Glutamatergic neuron (in vitro differentiated cells): ENCODE results near the gene NR6A1. TPM values are rescaled to one million over a fixed set of nuclear protein-coding genes. Genes with fewer than 3 reads are reported as not detected.

ENCODE experiments used
- DNase-seq: peaks from one replicate; pipeline ENCODE4 v3.0.0; 2022
- H3K27ac Mint-ChIP-seq: one replicate; pipeline ENCODE4 v1.8.0; 2020; ENCODE audit warnings: mild to moderate bottlenecking, mixed read lengths, inconsistent platforms; ENCODE audit not compliant: unreplicated experiment
- H3K27me3 Mint-ChIP-seq: one replicate; pipeline ENCODE4 v1.8.0; 2020; ENCODE audit warnings: mild to moderate bottlenecking, moderate library complexity, mixed read lengths, inconsistent platforms; ENCODE audit not compliant: unreplicated experiment
- H3K36me3 Mint-ChIP-seq: one replicate; pipeline ENCODE4 v1.8.0; 2020; ENCODE audit warnings: mild to moderate bottlenecking, mixed read lengths, inconsistent platforms; ENCODE audit not compliant: unreplicated experiment
- H3K4me1 Mint-ChIP-seq: one replicate; pipeline ENCODE4 v1.8.0; 2020; ENCODE audit warnings: mild to moderate bottlenecking, low read depth, mixed read lengths, inconsistent platforms; ENCODE audit not compliant: unreplicated experiment
- H3K4me3 Mint-ChIP-seq: one replicate; pipeline ENCODE4 v1.8.0; 2020; ENCODE audit warnings: mild to moderate bottlenecking, mixed read lengths, inconsistent platforms; ENCODE audit not compliant: unreplicated experiment
- H3K9me3 Mint-ChIP-seq: one replicate; pipeline ENCODE4 v1.8.0; 2020; ENCODE audit warnings: mild to moderate bottlenecking, moderate library complexity, mixed read lengths, inconsistent platforms; ENCODE audit not compliant: unreplicated experiment
- total RNA-seq: library from RNA; stranded (reverse); fragmentation: NEBNext Ultra II Directional; extraction: Animal tissue kit (Norgen Biotek cat#: 25700); gene quantifications from one replicate; pipeline ENCODE4 v1.2.1, GENCODE V29; 2021; ENCODE audit not compliant: unreplicated experiment
- TF ChIP-seq, protein P1 (sequence below): fragments of 200-600 bp; sonication (generic); IDR thresholded peaks from one replicate; pipeline ENCODE4 v1.5.0; 2021; ENCODE audit not compliant: partially characterized antibody, unreplicated experiment

The NR6A1 gene
- total RNA-seq, 1 donor from 2014 or later, result 51.0 TPM

- TF ChIP-seq, protein P1, sequence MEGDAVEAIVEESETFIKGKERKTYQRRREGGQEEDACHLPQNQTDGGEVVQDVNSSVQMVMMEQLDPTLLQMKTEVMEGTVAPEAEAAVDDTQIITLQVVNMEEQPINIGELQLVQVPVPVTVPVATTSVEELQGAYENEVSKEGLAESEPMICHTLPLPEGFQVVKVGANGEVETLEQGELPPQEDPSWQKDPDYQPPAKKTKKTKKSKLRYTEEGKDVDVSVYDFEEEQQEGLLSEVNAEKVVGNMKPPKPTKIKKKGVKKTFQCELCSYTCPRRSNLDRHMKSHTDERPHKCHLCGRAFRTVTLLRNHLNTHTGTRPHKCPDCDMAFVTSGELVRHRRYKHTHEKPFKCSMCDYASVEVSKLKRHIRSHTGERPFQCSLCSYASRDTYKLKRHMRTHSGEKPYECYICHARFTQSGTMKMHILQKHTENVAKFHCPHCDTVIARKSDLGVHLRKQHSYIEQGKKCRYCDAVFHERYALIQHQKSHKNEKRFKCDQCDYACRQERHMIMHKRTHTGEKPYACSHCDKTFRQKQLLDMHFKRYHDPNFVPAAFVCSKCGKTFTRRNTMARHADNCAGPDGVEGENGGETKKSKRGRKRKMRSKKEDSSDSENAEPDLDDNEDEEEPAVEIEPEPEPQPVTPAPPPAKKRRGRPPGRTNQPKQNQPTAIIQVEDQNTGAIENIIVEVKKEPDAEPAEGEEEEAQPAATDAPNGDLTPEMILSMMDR, result no peak
- no peaks in the 10 kb centered on the region for H3K4me1 Mint-ChIP-seq
- no peak for DNase-seq
- H3K4me3 Mint-ChIP-seq, result no peak overlapping the region
- peaks cover 2% of the 10 kb centered on the region for H3K9me3 Mint-ChIP-seq
- H3K36me3 Mint-ChIP-seq, result no peaks in the 10 kb centered on the region
- H3K27ac Mint-ChIP-seq, result no peak overlapping the region
- peaks cover 6% of the 10 kb centered on the region for H3K27me3 Mint-ChIP-seq
These were observed 31.3 kb upstream of the NR6A1 start for GRCh38 chr9:124802426-124802825.

DNA sequence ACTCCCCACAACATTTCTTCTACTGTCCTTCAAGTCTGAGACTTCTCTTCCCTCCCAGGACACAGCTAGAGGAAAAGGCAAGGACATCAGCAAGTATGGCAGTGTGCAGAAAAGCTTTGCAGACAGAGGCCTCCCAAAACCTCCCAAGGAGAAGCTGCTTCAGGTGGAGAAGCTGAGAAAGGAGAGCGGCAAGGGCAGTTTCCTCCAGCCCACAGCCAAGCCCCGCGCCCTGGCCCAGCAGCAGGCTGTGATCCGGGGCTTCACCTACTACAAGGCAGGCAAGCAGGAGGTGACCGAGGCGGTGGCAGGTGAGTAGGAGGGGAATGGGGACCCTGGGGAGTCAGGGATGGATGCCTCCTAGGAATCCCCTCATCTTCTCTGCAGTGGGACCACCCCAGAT is 30.2 kb upstream of the NR6A1 start:
- no peaks in the 10 kb centered on the region for H3K4me1 Mint-ChIP-seq
- DNase-seq, result no peak
- peaks cover 6% of the 10 kb centered on the region for H3K27me3 Mint-ChIP-seq
- peaks cover 2% of the 10 kb centered on the region for H3K9me3 Mint-ChIP-seq
- no peaks in the 10 kb centered on the region for H3K36me3 Mint-ChIP-seq
- no peak overlapping the region for H3K27ac Mint-ChIP-seq
- TF ChIP-seq, protein P1, result no peak
- no peak overlapping the region for H3K4me3 Mint-ChIP-seq

GRCh38 chr9:124800306-124801259 is 29.5 kb upstream of the NR6A1 start:
- TF ChIP-seq, protein P1, result no peak
- Mint-ChIP-seq H3K4me1 (no peaks in the 10 kb centered on the region), H3K27me3 (peaks cover 6% of the 10 kb centered on the region), H3K36me3 (no peaks in the 10 kb centered on the region), H3K27ac (no peak overlapping the region), H3K9me3 (peaks cover 2% of the 10 kb centered on the region), H3K4me3 (no peak overlapping the region)
- DNase-seq, result no peak

DNA sequence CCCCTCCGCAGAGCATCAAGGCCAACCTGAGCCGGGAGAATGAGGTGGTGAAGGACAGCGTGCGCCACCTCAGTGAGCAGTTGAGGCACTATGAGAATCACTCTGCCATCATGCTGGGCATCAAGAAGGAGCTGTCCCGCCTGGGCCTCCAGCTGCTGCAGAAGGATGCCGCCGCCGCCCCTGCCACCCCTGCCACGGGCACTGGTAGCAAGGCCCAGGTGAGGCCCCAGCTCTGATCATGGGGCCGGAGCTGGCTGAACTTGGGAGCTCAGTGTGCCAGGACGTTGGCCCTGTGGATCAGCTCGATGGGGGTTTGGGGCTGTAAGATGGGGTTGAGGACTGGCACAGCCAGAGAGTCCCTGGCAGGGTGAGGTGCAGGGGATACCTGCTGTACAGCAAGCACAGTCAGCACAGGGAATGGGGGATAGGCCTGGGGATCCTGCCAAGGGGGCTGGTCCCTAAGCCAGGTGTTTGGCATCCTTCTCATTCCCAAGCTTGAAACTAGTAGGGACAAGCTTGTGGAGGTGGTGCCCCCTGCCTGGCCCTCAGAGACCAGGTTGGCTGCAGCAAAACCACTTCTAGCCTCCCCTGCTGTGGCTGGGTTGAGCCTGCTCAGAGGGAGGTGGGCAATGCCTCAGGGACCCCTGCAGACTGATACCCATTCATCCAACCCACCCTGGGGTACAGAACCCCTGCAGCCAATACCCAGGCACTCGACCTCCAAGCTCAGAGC is 28.3 kb upstream of the NR6A1 start:
- TF ChIP-seq, protein P1, result no peak
- Mint-ChIP-seq H3K27ac (no peak overlapping the region), H3K9me3 (peaks cover 2% of the 10 kb centered on the region), H3K27me3 (peaks cover 4% of the 10 kb centered on the region), H3K4me3 (no peak overlapping the region), H3K4me1 (no peaks in the 10 kb centered on the region), H3K36me3 (no peaks in the 10 kb centered on the region)
- no peak for DNase-seq
